K562 (cell line): ENCODE measurements around the gene RUVBL2. TPM values are rescaled to one million over a fixed set of nuclear protein-coding genes. Genes with fewer than 3 reads are reported as not detected.
A peak's percentile ranks its signal among the peaks of the same experiment; 100 is the strongest.

Source experiments
- ELF1 ChIP-seq: fragments of 200-800 bp; sonication (Bioruptor generic); IDR thresholded peaks from 2 replicates; pipeline ENCODE4 v1.6.1; 2016; ENCODE audit warnings: missing genetic modification characterization, missing compliant biosample characterization
- ETV1 ChIP-seq: fragments of 450-650 bp; conservative IDR thresholded peaks from 2 replicates; pipeline ENCODE4 v1.6.1; 2016; ENCODE audit warnings: missing genetic modification characterization, control low read depth, low read depth, missing compliant biosample characterization
- PHF21A ChIP-seq: fragments of 450-650 bp; IDR thresholded peaks from 2 replicates; pipeline ENCODE4 v1.6.1; 2017; ENCODE audit warnings: low read depth, borderline replicate concordance
- PTBP1 ChIP-seq: fragments of 200-400 bp; formaldehyde crosslinking; IDR thresholded peaks from 2 replicates; pipeline ENCODE4 v1.6.1; 2017; ENCODE audit warnings: low read depth, low read length
- RAD21 ChIP-seq, 2 experiments: fragments of 250-450 bp in 1 of 2; fragments of 450-650 bp in 1 of 2; sonication (Bioruptor Pico) in 1 of 2; formaldehyde crosslinking in 1 of 2; IDR thresholded peaks in 1 of 2; conservative IDR thresholded peaks in 1 of 2; 2 replicates each; pipeline versions ENCODE4 v1.4.0 to v1.8.0; 2020 to 2022; ENCODE audit warnings: mild to moderate bottlenecking in 2 of 2, moderate library complexity in 1 of 2
- RCOR1 ChIP-seq, 2 experiments: IDR thresholded peaks; 2 replicates each; pipeline ENCODE4 v1.6.1; 2012; ENCODE audit warnings: low read depth in 2 of 2, low read length in 2 of 2, borderline replicate concordance in 1 of 2, improper control_type of control experiment in 1 of 2
- SMC3 ChIP-seq: conservative IDR thresholded peaks from 2 replicates; pipeline ENCODE4 v1.6.1; 2011; ENCODE audit warnings: low read depth, low read length, improper control_type of control experiment; ENCODE audit not compliant: insufficient read depth
- SP1 ChIP-seq: sonication (generic); formaldehyde crosslinking; IDR thresholded peaks from 2 replicates; pipeline ENCODE4 v1.8.1; 2022; ENCODE audit warnings: mild to moderate bottlenecking, missing genetic modification reagents
- TEAD1 ChIP-seq, 2 experiments: fragments of 450-650 bp in 1 of 2; sonication (generic) in 1 of 2; formaldehyde crosslinking; IDR thresholded peaks; 2 replicates each; pipeline versions ENCODE4 v1.4.0 to v1.8.0; 2020 to 2022; ENCODE audit warnings: mild to moderate bottlenecking in 2 of 2, missing genetic modification reagents in 1 of 2
- polyA plus RNA-seq, 8 experiments: library from polyadenylated mRNA; depleted of rRNA in 4 of 8; stranded (reverse) in 5 of 8; unstranded in 3 of 8; fragments of >200 nt; fragmentation: Nextera tagmentation in 2 of 8; fragmentation: Illumina TruSeq in 1 of 8; extraction: Ambion mirVana in 2 of 8; extraction: Trizol in 1 of 8; gene quantifications; 2 replicates each; pipeline versions ENCODE4 v1.2.1 to v1.2.3, GENCODE V29; 2011 to 2014; ENCODE audit warnings: inconsistent platforms in 1 of 8, missing spikeins in 1 of 8
- total RNA-seq, 7 experiments: library from RNA; depleted of rRNA in 6 of 7; stranded (reverse); fragments of >200 nt in 6 of 7; fragmentation: Illumina TruSeq in 2 of 7; extraction: Trizol in 2 of 7; gene quantifications; 2 replicates each; pipeline versions ENCODE4 v1.2.1 to v1.2.3, GENCODE V29; 2011 to 2021; ENCODE audit warnings: low replicate concordance in 1 of 7
- TF ChIP-seq, protein P1 (sequence below), 2 experiments: fragments of 450-650 bp; formaldehyde crosslinking in 1 of 2; IDR thresholded peaks; 2 replicates each; pipeline versions ENCODE4 v1.4.0 to v1.6.1; 2014 to 2020; ENCODE audit warnings: mild to moderate bottlenecking in 2 of 2, borderline replicate concordance in 1 of 2, low read depth in 1 of 2
- TF ChIP-seq, protein P2 (sequence below): conservative IDR thresholded peaks from 2 replicates; pipeline ENCODE4 v1.6.1; 2011; ENCODE audit warnings: low read depth, mild to moderate bottlenecking, low read length; ENCODE audit not compliant: control insufficient read depth
- TF ChIP-seq, protein P3 (sequence below): fragments of 250-450 bp; sonication (Bioruptor Pico); IDR thresholded peaks from 2 replicates; pipeline ENCODE4 v1.5.1; 2021; ENCODE audit warnings: mild to moderate bottlenecking
- TF ChIP-seq, protein P4 (sequence below): sonication (generic); formaldehyde crosslinking; IDR thresholded peaks from 2 replicates; pipeline ENCODE4 v1.9.0; 2022; ENCODE audit warnings: mild to moderate bottlenecking, missing genetic modification reagents

RUVBL2 gene
- total and polyA plus RNA-seq, 9 of the 15 experiments (the other 6 are each of a cell fraction or from before 2014, with no cell fraction given) = 71.4 to 453 (median 237) TPM

DNA sequence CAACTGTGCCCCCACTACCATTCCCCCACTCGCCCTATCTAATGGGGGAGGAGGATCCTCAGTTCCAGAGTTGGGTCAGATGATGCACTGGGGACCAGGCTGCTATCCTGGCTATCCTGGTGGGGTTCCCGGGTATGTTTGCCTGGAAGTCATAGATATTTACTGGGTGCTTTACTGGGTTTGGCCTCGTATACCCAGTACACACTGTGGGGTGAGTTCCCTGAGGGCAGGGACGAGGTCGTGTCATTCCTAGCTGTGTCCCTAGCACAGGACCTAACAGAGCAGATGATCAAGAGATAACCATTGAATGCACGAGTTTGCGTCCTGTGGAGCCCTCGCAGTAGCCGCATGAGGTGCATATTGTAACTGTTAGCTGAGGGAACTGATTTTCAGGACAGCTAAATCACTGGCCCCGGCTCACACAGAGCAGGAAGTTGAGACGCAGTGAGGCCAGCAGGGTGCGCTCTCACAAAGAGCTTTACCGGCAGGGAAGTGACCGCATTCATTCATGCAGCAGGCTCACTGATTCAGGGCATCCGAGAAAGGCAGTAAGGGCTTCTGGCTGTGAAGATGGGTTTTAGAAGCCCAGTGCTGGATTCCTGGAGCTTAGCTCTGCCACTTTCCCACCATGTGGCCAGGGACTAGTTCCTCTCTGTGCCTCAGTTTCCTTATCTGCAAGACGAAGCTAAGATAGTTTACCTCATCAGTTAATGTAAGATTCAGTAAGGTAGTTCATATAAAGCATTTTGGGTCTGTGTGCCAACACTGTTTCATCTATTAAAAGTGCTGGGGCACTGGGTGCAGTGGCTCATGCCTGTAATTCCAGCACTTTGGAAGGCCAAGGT, 6.0 kb downstream of the RUVBL2 start (continued):
- TF ChIP-seq, protein P1, sequence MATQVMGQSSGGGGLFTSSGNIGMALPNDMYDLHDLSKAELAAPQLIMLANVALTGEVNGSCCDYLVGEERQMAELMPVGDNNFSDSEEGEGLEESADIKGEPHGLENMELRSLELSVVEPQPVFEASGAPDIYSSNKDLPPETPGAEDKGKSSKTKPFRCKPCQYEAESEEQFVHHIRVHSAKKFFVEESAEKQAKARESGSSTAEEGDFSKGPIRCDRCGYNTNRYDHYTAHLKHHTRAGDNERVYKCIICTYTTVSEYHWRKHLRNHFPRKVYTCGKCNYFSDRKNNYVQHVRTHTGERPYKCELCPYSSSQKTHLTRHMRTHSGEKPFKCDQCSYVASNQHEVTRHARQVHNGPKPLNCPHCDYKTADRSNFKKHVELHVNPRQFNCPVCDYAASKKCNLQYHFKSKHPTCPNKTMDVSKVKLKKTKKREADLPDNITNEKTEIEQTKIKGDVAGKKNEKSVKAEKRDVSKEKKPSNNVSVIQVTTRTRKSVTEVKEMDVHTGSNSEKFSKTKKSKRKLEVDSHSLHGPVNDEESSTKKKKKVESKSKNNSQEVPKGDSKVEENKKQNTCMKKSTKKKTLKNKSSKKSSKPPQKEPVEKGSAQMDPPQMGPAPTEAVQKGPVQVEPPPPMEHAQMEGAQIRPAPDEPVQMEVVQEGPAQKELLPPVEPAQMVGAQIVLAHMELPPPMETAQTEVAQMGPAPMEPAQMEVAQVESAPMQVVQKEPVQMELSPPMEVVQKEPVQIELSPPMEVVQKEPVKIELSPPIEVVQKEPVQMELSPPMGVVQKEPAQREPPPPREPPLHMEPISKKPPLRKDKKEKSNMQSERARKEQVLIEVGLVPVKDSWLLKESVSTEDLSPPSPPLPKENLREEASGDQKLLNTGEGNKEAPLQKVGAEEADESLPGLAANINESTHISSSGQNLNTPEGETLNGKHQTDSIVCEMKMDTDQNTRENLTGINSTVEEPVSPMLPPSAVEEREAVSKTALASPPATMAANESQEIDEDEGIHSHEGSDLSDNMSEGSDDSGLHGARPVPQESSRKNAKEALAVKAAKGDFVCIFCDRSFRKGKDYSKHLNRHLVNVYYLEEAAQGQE (IDR thresholded peaks at IDR 0.05; ENCODE audit: borderline replicate concordance) = peak; percentile 56; the same call in 1 of the 2 replicates
- TF ChIP-seq, protein P1 (CRISPR knock-in tag; IDR thresholded peaks at IDR 0.05; ENCODE audit: low read depth) = no peak
- TF ChIP-seq TEAD1 (CRISPR knock-in tag; IDR thresholded peaks at IDR 0.05) (0 out of 4 replicates have a peak, but pooled peaks of 1 of the 2 experiments have one; percentile 41), RCOR1 (IDR thresholded peaks at IDR 0.05; ENCODE audit: borderline replicate concordance in 1 of 2, low read depth in 2 of 2, low read length in 2 of 2) (peak; percentile 46 to 71; a peak in 2 of 4 replicates), SMC3 (peak; percentile 52; the same call in 1 of the 2 replicates), SP1 (CRISPR knock-in tag) (peak; percentile 41; the same call in 1 of the 2 replicates), ETV1 (tag) (peak; percentile 49), ELF1 (tag) (peak; percentile 53), RAD21 (CRISPR knock-in tag; conservative IDR thresholded peaks at IDR 0.05 in 1 of 2, IDR thresholded peaks at IDR 0.05 in 1 of 2) (peak in 1 of 2 experiments; percentile 61; a peak in 2 of 4 replicates), PHF21A (peak; percentile 69; the same call in 1 of the 2 replicates), PTBP1 (no peak)
- TF ChIP-seq, protein P2, sequence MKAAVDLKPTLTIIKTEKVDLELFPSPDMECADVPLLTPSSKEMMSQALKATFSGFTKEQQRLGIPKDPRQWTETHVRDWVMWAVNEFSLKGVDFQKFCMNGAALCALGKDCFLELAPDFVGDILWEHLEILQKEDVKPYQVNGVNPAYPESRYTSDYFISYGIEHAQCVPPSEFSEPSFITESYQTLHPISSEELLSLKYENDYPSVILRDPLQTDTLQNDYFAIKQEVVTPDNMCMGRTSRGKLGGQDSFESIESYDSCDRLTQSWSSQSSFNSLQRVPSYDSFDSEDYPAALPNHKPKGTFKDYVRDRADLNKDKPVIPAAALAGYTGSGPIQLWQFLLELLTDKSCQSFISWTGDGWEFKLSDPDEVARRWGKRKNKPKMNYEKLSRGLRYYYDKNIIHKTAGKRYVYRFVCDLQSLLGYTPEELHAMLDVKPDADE = 0 out of 2 replicates have a peak, but pooled peaks have one; percentile 27
- TF ChIP-seq, protein P3, sequence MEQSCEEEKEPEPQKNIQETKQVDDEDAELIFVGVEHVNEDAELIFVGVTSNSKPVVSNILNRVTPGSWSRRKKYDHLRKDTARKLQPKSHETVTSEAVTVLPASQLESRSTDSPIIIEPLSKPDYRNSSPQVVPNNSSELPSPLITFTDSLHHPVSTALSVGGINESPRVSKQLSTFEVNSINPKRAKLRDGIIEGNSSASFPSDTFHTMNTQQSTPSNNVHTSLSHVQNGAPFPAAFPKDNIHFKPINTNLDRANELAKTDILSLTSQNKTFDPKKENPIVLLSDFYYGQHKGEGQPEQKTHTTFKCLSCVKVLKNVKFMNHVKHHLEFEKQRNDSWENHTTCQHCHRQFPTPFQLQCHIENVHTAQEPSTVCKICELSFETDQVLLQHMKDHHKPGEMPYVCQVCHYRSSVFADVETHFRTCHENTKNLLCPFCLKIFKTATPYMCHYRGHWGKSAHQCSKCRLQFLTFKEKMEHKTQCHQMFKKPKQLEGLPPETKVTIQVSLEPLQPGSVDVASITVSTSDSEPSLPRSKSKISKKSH (CRISPR knock-in tag) = no peak
- TF ChIP-seq, protein P4, sequence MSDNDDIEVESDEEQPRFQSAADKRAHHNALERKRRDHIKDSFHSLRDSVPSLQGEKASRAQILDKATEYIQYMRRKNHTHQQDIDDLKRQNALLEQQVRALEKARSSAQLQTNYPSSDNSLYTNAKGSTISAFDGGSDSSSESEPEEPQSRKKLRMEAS = 0 out of 2 replicates have a peak, but pooled peaks have one; percentile 16
